Body of pancreas (tissue), 4 donors: ENCODE measurements around the gene NDUFV1.

Experiments
- CTCF ChIP-seq, 7 experiments: fragments of 450-650 bp in 4 of 7; fragments of 200-600 bp in 3 of 7; sonication (generic) in 3 of 7; IDR thresholded peaks; one replicate each; pipeline ENCODE4 v1.5.1; 2016 to 2019; ENCODE audit warnings: antibody characterized with exemption in 7 of 7
- POLR2A ChIP-seq, 3 donors: fragments of 450-650 bp; IDR thresholded peaks; one replicate each; pipeline ENCODE4 v1.6.1; 2016; ENCODE audit warnings: antibody characterized with exemption in 3 of 3, mild to moderate bottlenecking in 2 of 3

GRCh38 chr11:67657300-67657699 lies 50.6 kb downstream of the NDUFV1 start:
- TF ChIP-seq CTCF (IDR thresholded peaks at IDR 0.05) (no peak), POLR2A (IDR thresholded peaks at IDR 0.05) (no peak)
